IMR-90 (cell line): ENCODE results near the gene CCDC12. TPM values are rescaled to one million over a fixed set of nuclear protein-coding genes. Genes with fewer than 3 reads are reported as not detected.

Experiments used
- ATAC-seq: fragments of 200-7000 bp; cut with Tn5 transposase; 2 replicates; pipeline ENCODE4 v1.9.1; 2020; ENCODE audit warnings: low read depth, mild to moderate bottlenecking, moderate library complexity
- BruUV-seq: library from RNA; stranded (reverse); fragments of 400-500 nt; replicated peaks from 2 replicates; lab custom pipeline; 2021; lab: Mats Ljungman, UMichigan
- CTCF ChIA-PET: fragments of 300-600 bp; formaldehyde crosslinking; extraction: SDS; loops from one replicate; lab custom pipeline; 2021; ENCODE audit warnings: antibody characterized with exemption; lab: Yijun Ruan, JAX
- POLR2A ChIA-PET: fragments of 300-600 bp; sonication (Branson Sonifier 250); formaldehyde crosslinking; loops from one replicate; lab custom pipeline; 2022; ENCODE audit warnings: antibody characterized with exemption; ENCODE audit not compliant: unreplicated experiment; lab: Charles Lee
- DNase-seq: peaks from one replicate; pipeline ENCODE4 v3.0.0; 2013
- H2AFZ ChIP-seq: replicated peaks from 2 replicates; pipeline ENCODE3; 2013; ENCODE audit warnings: low read length, mild to moderate bottlenecking; ENCODE audit not compliant: poor library complexity
- H2AK5ac ChIP-seq: 2 replicates; pipeline ENCODE4 v1.6.1; 2013; ENCODE audit warnings: low read depth, low read length, inconsistent platforms
- H2AK9ac ChIP-seq: replicated peaks from 2 replicates; pipeline ENCODE3; 2013; ENCODE audit warnings: mild to moderate bottlenecking, low read depth, low read length, moderate library complexity; ENCODE audit not compliant: poor library complexity
- H2BK120ac ChIP-seq: 2 replicates; pipeline ENCODE4 v1.6.1; 2013; ENCODE audit warnings: low read depth, low read length, inconsistent platforms
- H2BK15ac ChIP-seq: 3 replicates; pipeline ENCODE4 v1.6.1; 2013; ENCODE audit warnings: low read depth, low read length, inconsistent platforms
- H2BK20ac ChIP-seq: 2 replicates; pipeline ENCODE4 v1.6.1; 2013; ENCODE audit warnings: low read depth, mild to moderate bottlenecking, inconsistent platforms, low read length, moderate library complexity
- H2BK5ac ChIP-seq: 2 replicates; pipeline ENCODE4 v1.6.1; 2013; ENCODE audit warnings: mild to moderate bottlenecking, low read depth, low read length, inconsistent platforms; ENCODE audit not compliant: poor library complexity, severe bottlenecking
- H3K14ac ChIP-seq: replicated peaks from 2 replicates; pipeline ENCODE4 v1.6.1; 2013; ENCODE audit warnings: low read depth, low read length, inconsistent platforms
- H3K18ac ChIP-seq: 2 replicates; pipeline ENCODE4 v1.6.1; 2013; ENCODE audit warnings: low read depth, low read length, control low read depth
- H3K23ac ChIP-seq: 2 replicates; pipeline ENCODE4 v1.6.1; 2013; ENCODE audit warnings: low read depth, low read length, inconsistent platforms
- H3K27ac ChIP-seq: 2 replicates; pipeline ENCODE4 v1.5.1; 2013; ENCODE audit warnings: mild to moderate bottlenecking, control low read depth, low read length; ENCODE audit not compliant: insufficient read depth
- H3K27me3 ChIP-seq: 2 replicates; pipeline ENCODE4 v1.6.1; 2013; ENCODE audit warnings: low read length; ENCODE audit not compliant: control insufficient read depth, insufficient read depth
- H3K36me3 ChIP-seq: 2 replicates; pipeline ENCODE4 v1.6.1; 2013; ENCODE audit warnings: low read length, mixed read lengths; ENCODE audit not compliant: control insufficient read depth, insufficient read depth
- H3K4ac ChIP-seq: 2 replicates; pipeline ENCODE4 v1.6.1; 2013; ENCODE audit warnings: low read depth, low read length, inconsistent platforms
- H3K4me1 ChIP-seq: 2 replicates; pipeline ENCODE4 v1.6.1; 2013; ENCODE audit warnings: low read length, mixed read lengths; ENCODE audit not compliant: control insufficient read depth, insufficient read depth
- H3K4me2 ChIP-seq: 2 replicates; pipeline ENCODE4 v1.6.1; 2013; ENCODE audit warnings: low read depth, mild to moderate bottlenecking, control low read depth, low read length, moderate library complexity
- H3K4me3 ChIP-seq: 2 replicates; pipeline ENCODE4 v1.5.1; 2013; ENCODE audit warnings: low read depth, mild to moderate bottlenecking, control low read depth, low read length, moderate library complexity; ENCODE audit not compliant: insufficient read depth
- H3K56ac ChIP-seq: 2 replicates; pipeline ENCODE4 v1.6.1; 2013; ENCODE audit warnings: low read length, inconsistent platforms; ENCODE audit not compliant: insufficient read depth; ENCODE audit errors: extremely low read depth
- H3K79me1 ChIP-seq, 2 experiments: 2 replicates each; pipeline ENCODE4 v1.6.1; 2013; ENCODE audit warnings: low read length in 2 of 2, inconsistent platforms in 1 of 2, low read depth in 1 of 2
- H3K9ac ChIP-seq: 2 replicates; pipeline ENCODE4 v1.6.1; 2013; ENCODE audit warnings: low read depth, low read length, control low read depth
- H3K9me1 ChIP-seq: 2 replicates; pipeline ENCODE4 v1.6.1; 2013; ENCODE audit warnings: low read length, inconsistent platforms; ENCODE audit not compliant: insufficient read depth
- H3K9me3 ChIP-seq: 2 replicates; pipeline ENCODE4 v1.6.1; 2013; ENCODE audit warnings: low read length; ENCODE audit not compliant: control insufficient read depth, insufficient read depth
- H4K20me1 ChIP-seq: 2 replicates; pipeline ENCODE4 v1.6.1; 2013; ENCODE audit warnings: low read length, inconsistent platforms; ENCODE audit not compliant: insufficient read depth
- H4K5ac ChIP-seq: 2 replicates; pipeline ENCODE4 v1.6.1; 2013; ENCODE audit warnings: mild to moderate bottlenecking, low read depth, low read length, control low read depth
- H4K8ac ChIP-seq, 2 experiments: 2 replicates each; pipeline ENCODE4 v1.6.1; 2013; ENCODE audit warnings: low read depth in 2 of 2, low read length in 2 of 2, control low read depth in 1 of 2, inconsistent platforms in 1 of 2
- H4K91ac ChIP-seq: 2 replicates; pipeline ENCODE4 v1.6.1; 2013; ENCODE audit warnings: low read depth, low read length, inconsistent platforms; ENCODE audit not compliant: insufficient read depth
- CTCF ChIP-seq: conservative IDR thresholded peaks from 2 replicates; pipeline ENCODE4 v1.5.1; 2012; ENCODE audit warnings: mild to moderate bottlenecking, low read depth, low read length, improper control_type of control experiment
- MAFK ChIP-seq: IDR thresholded peaks from 2 replicates; pipeline ENCODE4 v1.6.1; 2012; ENCODE audit warnings: low read depth, low read length, improper control_type of control experiment
- POLR2A ChIP-seq: IDR thresholded peaks from 2 replicates; pipeline ENCODE4 v1.6.1; 2012; ENCODE audit warnings: mild to moderate bottlenecking, low read depth, low read length
- RFX5 ChIP-seq: IDR thresholded peaks from 2 replicates; pipeline ENCODE4 v1.8.0; 2012; ENCODE audit warnings: low read depth, mild to moderate bottlenecking, low read length, moderate library complexity
- USF2 ChIP-seq: fragments of 150-350 bp; IDR thresholded peaks from 2 replicates; pipeline ENCODE4 v1.6.1; 2017; ENCODE audit warnings: mild to moderate bottlenecking, antibody characterized with exemption, low read length, low read depth
- WGBS, 2 experiments: methylation state at CpG; one replicate each; pipeline versions ENCODE4 v1.1.5 to v1.1.7; 2013; ENCODE audit warnings: missing lambda C conversion rate in 2 of 2; ENCODE audit not compliant: insufficient read length in 1 of 2; ENCODE audit errors: extremely low coverage in 2 of 2; 5-methylcytosine and 5-hydroxymethylcytosine counted together
- dilution Hi-C: fragments of 300-500 bp; cut with HindIII; formaldehyde crosslinking; loops from one replicate; pipeline ENCODE4 v1.14.3; 2018; ENCODE audit warnings: low sequenced_read_pairs; ENCODE audit not compliant: unreplicated experiment
- in situ Hi-C: fragments of 300-500 bp; cut with MboI; formaldehyde crosslinking; loops from 3 replicates; pipeline ENCODE4 v1.14.3; 2019; ENCODE audit warnings: low sequenced_read_pairs, inconsistent platforms, mixed read lengths
- intact Hi-C: fragments of 100-400 bp; cut with micrococcal nuclease; formaldehyde crosslinking; loops from 2 replicates; pipeline ENCODE4 v1.10.0; 2022
- polyA plus RNA-seq, 3 experiments: library from polyadenylated mRNA; depleted of rRNA; stranded (reverse); fragments of >200 nt; gene quantifications; 2 replicates each; pipeline ENCODE4 v1.2.3, GENCODE V29; 2012; ENCODE audit warnings: low replicate concordance in 1 of 3
- total RNA-seq: library from RNA; depleted of rRNA; stranded (reverse); fragments of >200 nt; gene quantifications from 2 replicates; pipeline ENCODE4 v1.2.3, GENCODE V29; 2012

CCDC12 gene
- total and polyA plus RNA-seq, 2 of the 4 experiments (the other 2 are of a cell fraction): 15.2 to 35.1 TPM

DNA sequence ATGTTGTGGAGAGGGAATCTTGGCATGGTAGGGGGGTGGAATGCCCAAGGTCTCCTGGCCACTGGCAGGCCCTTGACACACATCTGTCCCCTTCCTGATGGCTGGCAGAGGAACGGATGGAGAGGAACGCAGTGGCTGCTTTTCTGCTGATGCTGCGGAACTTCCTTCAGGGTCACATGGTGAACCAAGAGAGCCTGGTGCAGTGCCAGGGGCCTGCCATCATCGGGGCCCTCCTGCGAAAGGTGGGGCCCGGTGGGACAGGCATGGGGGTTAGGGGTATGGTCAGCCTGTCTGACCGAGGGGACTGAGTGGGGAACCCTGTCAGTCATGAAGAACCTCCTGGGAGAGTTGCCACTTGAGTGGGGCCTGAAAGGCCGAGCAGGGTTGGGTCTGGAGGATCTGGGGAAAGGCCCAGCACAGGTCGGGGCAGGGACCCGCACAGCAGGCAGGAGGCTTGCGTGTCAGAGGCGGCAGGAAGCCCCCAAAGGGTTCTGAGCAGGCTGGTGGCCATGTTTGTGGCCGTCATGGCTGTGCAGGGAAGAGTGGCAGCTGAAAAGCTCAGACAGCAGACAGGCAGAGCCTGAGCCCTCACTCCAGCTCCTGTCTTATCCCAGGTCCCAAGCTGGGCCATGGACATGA is 21.0 kb upstream of the CCDC12 start:
- Histone ChIP-seq H4K91ac (no peak overlapping the region), H3K36me3 (no peaks in the 10 kb centered on the region; the same call in 1 of the 2 replicates), H3K4me3 (no peak overlapping the region), H2AK9ac (peak overlapping the region; percentile 16), H4K5ac (no peak overlapping the region), H4K20me1 (no peaks in the 10 kb centered on the region), H2BK20ac (no peak overlapping the region), H3K56ac (no peak overlapping the region), H3K9me1 (peaks cover 6% of the 10 kb centered on the region; the same call in 1 of the 2 replicates), H2BK5ac (no peak overlapping the region), H3K9ac (no peak overlapping the region), H2BK120ac (no peak overlapping the region), H3K9me3 (no peaks in the 10 kb centered on the region), H3K23ac (no peak overlapping the region), H3K27me3 (no peaks in the 10 kb centered on the region), H3K14ac (no peak overlapping the region), H3K18ac (no peak overlapping the region), H2BK15ac (no peak overlapping the region), H3K27ac (no peak overlapping the region), H3K79me1 (no peaks in the 10 kb centered on the region), H3K4ac (no peak overlapping the region), H3K4me1 (peaks cover 5% of the 10 kb centered on the region; the same call in 1 of the 2 replicates), H3K4me2 (no peak overlapping the region), H2AFZ (no peak overlapping the region), H2AK5ac (no peak overlapping the region), H4K8ac (no peak overlapping the region)
- WGBS, 2 experiments: 93% methylated on average over 7 of the region's 13 CpGs; no CpG with 5 or more reads in 1 of the 2 experiments
- in situ Hi-C loops: no loop called here
- BruUV-seq: no TSS peak
- peak; percentile 67 for TF ChIP-seq MAFK
- no peak for TF ChIP-seq CTCF
- TF ChIP-seq RFX5: no peak
- no peak for TF ChIP-seq POLR2A
- TF ChIP-seq USF2: no peak
- DNase-seq (no peak), ATAC-seq (no peak)
- dilution Hi-C loops: no loop called here
- POLR2A ChIA-PET: no interaction called here
- intact Hi-C loops: loop anchor here (1.0 kb wide), 2 partner anchors 74 to 292 kb away; no protein-coding TSS in a partner anchor
- CTCF ChIA-PET: interaction anchor here (1.0 kb wide), 1 partner anchor 74 kb away, joined by 3 read pairs; no protein-coding TSS in a partner anchor
